ENCODE data around the gene GPR4.

DNA sequence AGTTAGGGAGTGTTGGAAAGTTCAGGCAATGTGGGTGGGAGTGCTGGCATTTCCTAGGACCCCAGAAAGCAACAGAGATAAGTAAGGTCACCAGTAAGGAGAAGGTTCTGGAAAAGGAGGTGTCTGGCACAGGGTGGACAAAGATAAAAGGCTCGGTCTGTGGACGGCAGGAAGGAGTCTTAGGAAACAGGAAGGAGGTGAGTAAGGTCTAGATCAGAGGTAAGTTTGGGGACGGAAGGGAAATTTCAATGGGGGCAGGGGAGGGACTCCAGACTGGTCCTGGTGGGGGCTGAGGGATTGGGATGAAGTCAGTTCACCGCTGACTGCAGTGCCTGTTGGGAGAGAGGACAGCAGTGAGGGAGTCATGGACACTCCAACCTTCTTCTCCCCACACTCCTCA, 9.6 kb downstream of the GPR4 start:
- TF ChIP-seq, protein P1, sequence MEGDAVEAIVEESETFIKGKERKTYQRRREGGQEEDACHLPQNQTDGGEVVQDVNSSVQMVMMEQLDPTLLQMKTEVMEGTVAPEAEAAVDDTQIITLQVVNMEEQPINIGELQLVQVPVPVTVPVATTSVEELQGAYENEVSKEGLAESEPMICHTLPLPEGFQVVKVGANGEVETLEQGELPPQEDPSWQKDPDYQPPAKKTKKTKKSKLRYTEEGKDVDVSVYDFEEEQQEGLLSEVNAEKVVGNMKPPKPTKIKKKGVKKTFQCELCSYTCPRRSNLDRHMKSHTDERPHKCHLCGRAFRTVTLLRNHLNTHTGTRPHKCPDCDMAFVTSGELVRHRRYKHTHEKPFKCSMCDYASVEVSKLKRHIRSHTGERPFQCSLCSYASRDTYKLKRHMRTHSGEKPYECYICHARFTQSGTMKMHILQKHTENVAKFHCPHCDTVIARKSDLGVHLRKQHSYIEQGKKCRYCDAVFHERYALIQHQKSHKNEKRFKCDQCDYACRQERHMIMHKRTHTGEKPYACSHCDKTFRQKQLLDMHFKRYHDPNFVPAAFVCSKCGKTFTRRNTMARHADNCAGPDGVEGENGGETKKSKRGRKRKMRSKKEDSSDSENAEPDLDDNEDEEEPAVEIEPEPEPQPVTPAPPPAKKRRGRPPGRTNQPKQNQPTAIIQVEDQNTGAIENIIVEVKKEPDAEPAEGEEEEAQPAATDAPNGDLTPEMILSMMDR (conservative IDR thresholded peaks at IDR 0.05; ENCODE audit: low read depth, low read length): no peak
- TF ChIP-seq EZH2 (IDR thresholded peaks at IDR 0.05; ENCODE audit: borderline replicate concordance, low read depth, low read length, poor library complexity, severe bottlenecking): no peak

Measured in A673 (cell line).